Epidermal melanocyte (primary cell): ENCODE measurements around the gene RABIF.
"Not testable (repeated sequence)": the region's sequence is repeated elsewhere in the genome, so short reads cannot be mapped to it uniquely, and the experiment has no call there.

Experiments used
- DNase-seq: peaks from one replicate; pipeline ENCODE4 v3.0.0; 2011; ENCODE audit warnings: low spot score; ENCODE audit not compliant: insufficient read length

Gene RABIF

GRCh38 chr1:202834771-202835547 lies 54.0 kb downstream of the RABIF start:
- DNase-seq: no peak

- DNase-seq: no peak
These were observed 57.0 kb downstream of the RABIF start for GRCh38 chr1:202831906-202832305.

GRCh38 chr1:202829223-202829622 lies 59.7 kb downstream of the RABIF start:
- not testable (repeated sequence) for DNase-seq
